ENCODE measurements around the gene CPO.

DNA sequence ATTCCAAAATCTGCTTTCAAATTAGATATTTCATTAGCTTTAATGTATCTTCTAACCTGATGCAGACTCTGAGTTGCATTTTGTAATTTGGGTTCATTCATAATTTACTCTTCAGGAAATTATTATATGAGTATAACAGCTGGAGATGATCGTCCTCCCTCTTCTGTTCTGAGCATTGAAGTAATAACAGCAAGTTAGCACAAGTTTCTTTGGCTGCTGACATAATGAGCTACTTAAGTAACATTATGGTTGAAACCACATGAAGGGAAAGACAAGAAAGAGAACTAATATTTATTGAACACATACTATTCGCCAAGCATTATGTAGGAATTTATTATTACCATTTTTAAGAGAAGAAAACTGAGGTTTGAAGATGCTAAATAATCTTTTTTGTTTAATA lies 75.1 kb downstream of the CPO start:
- TF ChIP-seq POLR2AphosphoS5 (IDR thresholded peaks at IDR 0.05; ENCODE audit: borderline replicate concordance, low read depth, low read length) (no peak), FOXP2 (optimal IDR thresholded peaks at IDR 0.05; ENCODE audit: control extremely low read depth, extremely low read length, insufficient read depth) (no peak)

Data from SK-N-MC (cell line).